GM19324 (cell line): ENCODE measurements around the gene ROCK2.
A peak's percentile ranks its signal among the peaks of the same experiment; 100 is the strongest.

Experiments
- ATAC-seq: cut with Tn5 transposase; IDR thresholded peaks from one replicate; pipeline ENCODE4 v1.9.1; 2021; ENCODE audit warnings: mild to moderate bottlenecking, moderate library complexity; ENCODE audit not compliant: unreplicated experiment, low FRiP score

The ROCK2 gene

DNA sequence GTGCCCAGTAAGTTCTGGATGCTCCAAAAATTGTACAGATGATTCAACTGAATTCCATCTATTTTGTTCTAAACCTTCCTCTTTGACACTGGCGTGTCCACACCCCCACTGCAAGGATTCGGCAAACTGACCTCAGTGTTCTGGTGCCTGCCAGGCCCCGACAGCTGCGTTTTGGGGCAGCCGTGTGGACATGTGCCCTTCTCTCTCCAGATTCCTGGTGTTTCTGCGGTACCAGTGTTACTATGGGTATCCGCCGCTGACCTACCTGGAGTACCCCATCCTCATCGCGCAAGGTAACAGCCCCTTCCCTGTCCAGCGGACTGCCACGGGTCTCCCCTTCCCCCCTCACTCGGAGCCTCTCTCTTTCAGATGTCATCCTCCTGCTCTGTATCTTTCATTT lies 184.2 kb downstream of the ROCK2 start:
- no peak for ATAC-seq

DNA sequence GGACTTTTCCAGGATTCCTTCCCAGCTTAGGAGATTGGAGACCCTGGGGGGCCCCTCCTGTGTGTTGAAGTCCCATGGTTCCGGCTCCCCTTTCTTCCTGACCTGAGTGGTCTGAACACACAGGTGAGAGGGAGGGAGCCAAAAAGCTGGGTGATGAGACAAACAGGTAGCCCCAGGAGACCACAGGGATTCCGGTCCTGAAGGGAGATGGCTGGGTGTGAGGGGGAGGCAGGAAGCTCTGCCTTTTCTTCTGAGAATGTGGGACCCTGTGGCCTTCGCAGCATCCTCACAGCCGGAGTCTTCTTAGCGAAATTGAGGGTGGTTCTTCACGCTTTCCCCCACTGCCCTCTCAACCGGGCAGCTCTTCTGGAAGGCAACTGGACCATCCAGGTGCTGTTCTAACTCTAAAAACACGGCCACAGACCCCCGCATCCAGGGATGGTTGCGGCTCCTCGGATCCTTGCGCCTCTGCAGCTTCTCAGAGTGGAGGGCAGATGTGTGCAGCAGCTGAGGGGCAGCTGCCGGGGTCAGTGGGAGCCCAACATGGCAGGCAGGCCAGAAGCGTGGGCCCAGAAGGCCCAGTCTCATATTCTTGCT lies 184.8 kb downstream of the ROCK2 start:
- ATAC-seq = no peak

DNA sequence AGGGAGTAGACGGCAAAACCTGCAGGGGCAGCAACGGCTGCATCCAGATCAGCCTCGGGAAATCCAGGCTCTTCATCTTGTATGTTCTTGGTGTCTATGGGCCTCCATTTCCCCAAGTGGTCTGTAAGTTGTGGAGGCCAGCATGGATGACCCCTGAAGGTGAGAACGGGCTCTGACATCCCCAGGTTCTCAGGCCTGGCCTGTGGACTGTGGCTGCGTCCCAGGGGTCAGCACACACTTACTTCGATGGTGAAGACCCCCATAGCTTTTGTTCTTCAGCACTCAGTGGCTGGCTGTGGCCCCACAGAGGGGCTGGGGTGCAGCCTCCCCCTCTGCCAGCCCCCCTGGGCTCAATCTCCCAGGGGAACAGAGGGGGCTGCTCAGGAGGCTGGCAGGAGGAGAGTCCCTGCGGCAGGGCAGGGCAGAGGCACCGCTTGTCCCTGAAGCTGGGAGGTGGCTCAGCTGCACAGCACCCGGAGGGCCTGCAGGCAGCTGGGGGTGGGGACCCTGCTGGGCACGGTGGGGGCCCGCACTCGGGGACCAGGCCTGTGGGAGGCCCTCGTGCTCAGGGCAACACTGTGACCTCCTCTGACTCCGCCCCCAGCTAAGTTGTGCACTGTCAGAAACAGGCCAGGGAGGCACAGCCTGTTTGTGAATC lies 185.4 kb downstream of the ROCK2 start:
- no peak for ATAC-seq

DNA sequence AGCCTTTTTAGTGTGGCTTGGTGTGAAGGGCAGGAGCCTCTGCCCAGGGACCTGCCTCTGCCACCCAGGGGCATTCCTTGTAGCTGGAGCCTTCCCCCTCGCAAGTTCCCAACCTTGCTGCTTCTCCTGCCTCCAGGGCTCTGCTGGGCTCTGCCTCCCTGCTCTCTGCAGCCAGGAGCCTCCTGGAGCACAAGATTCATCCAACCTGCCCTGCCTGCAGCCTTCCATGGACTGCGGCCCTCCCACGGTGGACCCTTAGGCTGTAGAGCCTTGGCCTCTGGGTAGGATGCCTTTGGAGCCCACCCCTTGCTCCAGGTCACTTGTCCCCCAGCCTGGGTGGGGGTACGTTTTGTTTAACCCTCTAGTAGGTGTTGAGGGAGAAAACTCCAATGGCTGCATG lies 186.7 kb downstream of the ROCK2 start:
- ATAC-seq = no peak

DNA sequence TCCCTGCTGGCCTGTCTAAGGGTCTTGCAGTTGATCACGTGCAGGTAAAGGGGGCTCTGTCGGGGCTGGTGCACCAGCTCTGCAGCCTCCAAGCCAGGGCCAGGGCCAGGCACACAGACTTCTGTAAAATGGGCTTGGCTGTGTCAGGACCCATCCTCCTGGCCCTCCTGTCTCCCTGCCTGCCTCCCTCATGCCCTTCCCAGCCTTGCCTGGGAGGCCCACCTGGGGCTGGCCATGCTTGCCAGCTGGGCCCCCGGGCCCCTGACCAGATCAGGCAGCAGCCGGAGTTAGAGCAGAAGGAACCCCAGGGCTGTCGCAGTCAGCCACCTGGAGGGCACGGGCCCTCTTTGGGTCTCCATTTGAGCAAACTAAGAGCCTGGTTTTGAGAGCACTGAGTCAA lies 187.1 kb downstream of the ROCK2 start:
- ATAC-seq = no peak

DNA sequence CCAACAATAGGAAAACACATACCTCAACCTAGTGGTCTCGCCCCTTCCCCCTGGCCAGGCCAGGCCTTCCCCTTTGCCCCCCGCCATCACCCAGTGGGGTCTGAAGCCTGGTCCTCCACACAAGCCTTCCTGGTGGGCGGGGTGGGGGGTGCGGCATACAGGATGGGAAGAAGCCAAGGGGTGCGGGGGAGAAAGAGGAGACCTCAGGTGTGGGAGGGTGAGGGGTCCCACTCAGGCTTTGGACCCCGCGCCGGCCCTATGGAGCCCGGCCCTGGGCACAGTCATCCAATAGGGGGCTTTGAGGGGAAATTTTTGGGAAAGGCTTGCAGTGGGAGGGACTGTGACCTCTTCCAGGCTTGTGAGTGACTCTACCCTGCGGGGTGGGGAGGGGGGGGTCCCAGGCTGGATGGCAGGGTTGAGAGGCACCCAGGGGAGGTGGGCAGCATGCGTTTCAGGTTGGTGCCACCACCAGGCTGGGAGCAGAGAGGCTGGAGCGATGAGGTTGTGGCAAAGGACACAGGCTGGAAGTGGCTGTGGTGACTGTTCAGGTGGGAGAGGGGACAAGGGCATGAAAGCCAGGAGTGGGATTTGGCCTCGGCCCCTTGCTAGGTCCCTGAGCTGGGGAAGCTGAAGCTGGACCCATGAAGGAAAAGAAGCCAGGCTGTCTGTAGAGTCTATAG lies 187.9 kb downstream of the ROCK2 start:
- ATAC-seq = no peak

DNA sequence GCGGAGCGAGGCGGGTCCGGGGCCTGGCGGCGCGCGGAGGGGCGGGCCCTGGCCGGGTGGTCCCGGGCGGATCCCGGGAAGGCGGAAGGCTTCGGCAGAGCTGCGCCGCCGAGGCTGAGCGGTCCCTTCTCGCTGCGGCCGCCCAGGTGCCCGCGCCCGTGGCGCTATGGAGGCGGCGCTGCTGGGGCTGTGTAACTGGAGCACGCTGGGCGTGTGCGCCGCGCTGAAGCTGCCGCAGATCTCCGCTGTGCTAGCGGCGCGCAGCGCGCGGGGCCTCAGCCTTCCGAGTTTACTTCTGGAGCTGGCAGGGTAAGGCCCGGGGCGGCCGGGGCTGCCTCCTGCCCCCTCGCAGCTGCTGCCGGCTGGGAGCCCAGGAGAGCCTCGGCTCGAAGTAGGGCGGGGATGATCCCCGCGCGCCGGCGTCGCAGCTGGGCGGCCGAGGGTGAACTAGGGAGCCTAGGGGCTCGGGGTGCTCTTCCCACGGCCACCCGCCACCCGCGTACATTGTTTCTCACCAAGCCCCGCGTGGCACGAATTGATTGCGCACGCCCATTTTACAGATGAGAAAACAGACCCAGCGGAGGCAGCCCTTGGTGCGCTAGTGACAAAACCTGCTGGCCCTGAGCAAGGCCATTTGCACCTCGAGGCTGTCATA lies 188.9 kb downstream of the ROCK2 start, which contains the start of gene SLC66A3:
TSS of gene SLC66A3 (plus strand) at position 87 of the 655 bp plus-strand sequence. CDS start at position 167, 80 bp downstream.
- peak; percentile 84 for ATAC-seq

DNA sequence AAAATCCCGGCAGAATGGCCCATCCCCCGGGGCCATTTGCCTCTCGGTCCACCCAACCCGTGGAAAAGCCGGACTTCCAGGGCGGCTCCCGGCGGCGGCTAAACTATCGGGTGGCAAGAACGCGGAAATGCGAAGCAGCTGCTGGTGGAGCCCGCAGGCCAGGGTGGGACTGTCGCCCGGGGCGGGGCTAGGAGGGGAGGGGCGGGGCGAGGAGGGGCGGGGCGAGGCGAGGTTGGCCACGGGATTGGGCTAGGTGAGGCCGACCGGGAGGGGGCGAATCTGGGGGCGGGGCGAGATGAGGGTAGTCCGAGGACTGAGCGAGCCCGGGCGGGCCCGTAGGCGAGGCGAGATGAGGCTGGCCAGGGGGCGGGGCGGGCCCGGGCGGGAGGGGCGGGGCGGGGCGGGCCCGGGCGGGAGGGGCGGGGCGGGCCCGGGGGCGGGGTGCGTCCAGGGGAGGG lies 189.5 kb downstream of the ROCK2 start:
- peak; percentile 70 for ATAC-seq

DNA sequence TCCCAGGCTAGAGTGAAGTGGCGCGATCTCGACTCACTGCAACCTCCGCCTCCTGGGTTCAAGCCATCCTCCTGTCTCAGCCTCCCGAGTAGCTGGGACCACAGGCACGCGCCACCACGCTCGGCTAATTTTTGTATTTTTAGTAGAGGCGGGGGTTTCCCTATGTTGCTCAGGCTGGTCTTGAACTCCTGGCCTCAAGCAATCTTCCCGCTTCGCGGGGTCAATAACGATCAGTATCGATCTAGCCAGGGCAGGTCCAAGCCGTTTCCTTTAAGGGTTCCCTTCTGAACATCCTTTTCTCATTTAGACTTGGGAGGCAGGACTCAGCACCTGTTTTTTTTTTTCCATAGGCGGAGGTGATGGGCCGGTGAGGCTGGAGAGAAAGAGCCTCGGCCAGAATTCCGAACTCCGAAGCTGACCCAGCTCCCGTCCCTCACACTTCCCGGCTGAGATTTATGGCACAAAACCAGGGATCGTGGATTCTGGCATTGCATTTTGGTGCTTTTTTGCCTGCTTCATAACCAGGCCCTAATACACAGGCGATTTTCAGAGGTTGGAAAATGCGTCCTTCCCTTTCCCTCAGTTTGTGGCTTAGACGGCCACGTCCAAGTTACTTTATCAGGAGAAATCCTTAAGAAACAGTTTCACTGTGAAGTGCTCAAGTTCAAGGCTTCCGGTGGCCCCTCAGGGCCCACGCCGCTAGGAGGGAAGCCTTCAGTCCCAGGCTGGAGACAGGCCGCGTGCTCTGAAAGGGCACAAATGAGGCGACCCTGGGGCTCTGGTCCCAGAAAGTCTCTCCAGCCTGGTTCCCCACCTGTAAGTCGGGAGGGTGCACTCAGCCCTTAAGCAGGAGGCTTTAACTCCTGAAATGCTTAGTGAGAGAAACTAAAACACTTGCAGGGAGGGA lies 190.2 kb downstream of the ROCK2 start:
- ATAC-seq = peak; percentile 16

DNA sequence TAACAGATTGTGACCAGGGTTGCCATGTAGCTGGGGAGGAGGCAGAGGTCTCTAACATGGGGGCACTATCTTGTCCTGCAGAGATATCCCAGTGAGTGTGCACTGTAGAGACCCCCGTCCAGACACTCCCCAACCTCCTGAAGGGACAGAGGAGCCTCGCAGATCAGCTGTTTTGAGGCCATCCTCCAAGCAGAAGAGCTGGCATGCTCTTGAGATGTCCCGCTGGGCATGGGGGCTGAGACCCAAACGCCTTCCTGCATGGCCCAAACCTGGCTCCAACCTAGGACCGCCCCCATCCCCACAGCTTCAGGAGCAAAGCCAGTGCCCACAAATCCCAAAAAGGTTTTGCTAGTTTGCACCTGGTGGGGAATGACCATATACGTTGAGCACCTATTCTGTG lies 191.8 kb downstream of the ROCK2 start:
- no peak for ATAC-seq

DNA sequence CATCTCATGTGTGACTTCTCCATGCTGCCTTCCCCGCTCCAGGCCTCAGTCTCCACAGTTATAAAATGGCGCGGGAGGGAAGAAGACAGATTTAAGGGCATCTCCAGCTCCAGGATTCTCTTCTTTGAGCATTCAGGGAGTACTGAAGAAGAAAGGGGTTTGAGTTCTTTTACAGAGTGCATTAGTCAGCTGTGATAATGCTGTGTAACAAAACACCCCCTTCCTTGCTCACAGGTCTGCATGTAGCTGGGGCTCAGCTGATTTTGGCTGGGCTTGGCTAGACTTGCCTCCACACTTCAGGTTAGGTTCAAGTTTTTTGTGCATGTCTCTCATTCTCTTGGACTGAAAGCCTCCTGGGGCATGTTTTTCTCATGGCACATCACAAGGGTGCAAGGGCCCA lies 197.2 kb downstream of the ROCK2 start:
- ATAC-seq = no peak

DNA sequence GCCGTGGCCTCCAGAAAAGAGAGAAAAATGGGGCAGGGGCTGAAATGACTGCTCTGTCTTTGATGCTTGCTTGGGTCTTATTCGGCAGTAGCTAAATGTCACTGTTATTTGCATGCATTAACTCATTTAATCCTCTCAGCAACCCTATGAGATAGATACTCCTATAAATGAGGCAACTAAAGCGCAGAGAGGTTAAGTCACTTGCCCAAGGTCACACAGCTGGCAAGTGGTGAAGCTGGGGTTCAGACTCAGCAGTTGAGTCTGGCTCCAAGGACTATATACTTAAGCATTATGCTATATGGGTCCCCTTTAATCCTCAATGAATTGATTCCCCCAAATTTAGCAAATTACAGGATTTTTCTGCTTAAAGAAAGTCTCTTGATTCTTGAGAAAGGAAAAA lies 198.4 kb downstream of the ROCK2 start:
- no peak for ATAC-seq

DNA sequence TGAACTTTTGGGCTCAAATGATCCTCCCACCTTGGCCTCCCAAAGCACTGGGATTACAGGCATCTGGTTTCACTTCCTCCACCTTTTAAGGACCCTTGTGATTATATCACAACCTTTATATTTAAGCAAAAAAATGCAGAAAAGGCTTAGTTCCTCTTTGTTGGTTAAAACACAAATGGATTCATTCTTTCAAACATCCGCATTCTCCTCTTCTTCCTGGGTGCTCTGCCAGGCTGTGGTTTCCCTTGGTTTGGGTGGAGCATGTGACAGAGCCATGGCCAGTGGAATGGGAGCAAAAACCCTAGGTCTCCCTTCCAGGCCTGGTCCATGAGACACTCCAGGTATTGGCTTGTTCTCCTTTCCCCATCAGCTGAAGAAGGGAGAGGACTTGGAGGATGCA lies 199.1 kb downstream of the ROCK2 start:
- ATAC-seq = no peak

DNA sequence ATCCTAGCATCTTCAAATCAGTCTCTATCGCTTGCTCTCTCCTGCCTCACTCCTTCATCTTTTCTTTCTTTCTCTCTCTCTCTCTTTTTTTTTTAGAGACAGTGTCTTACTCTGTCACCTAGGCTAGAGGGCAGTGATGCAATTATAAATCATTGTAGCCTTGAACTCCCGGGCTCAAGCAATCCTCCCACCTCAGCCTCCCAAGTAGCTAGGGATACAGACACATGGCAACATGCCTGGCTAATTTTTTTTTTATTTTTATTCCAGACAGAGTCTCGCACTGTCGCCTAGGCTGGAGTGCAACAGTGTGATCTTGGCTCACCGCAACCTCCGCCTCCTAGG lies 199.7 kb downstream of the ROCK2 start:
- ATAC-seq = no peak

DNA sequence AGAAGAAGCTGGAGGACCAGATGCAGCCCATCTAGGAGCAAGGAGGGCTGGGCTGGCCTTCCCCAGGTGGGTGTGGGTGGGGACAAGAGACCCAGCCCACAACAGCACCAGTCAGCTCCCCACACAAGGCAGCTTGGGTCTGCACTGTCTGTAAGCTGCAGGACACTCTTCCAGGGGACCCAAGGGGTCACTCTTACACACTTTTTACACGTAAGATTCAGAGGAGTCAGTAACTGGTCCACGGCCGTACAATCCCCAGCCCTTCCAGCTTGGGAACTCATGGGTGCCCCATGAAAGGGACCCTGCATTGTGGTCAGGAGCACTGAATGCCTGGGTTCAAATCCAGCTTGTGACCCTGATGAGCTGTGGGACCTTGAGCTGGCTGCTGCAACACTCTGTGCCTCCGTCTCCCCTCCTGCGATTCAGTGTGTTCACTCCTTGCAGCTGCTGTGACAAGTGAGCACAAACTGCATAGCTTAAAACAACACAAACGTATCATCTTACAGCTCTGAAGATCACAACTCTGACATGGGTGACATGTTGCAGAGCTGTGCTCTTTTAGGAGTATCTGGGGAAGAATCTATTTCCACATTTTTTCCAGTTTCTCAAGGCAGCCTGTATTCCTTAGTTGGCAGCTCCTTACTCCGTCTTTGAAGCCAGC lies 200.2 kb downstream of the ROCK2 start:
- no peak for ATAC-seq

DNA sequence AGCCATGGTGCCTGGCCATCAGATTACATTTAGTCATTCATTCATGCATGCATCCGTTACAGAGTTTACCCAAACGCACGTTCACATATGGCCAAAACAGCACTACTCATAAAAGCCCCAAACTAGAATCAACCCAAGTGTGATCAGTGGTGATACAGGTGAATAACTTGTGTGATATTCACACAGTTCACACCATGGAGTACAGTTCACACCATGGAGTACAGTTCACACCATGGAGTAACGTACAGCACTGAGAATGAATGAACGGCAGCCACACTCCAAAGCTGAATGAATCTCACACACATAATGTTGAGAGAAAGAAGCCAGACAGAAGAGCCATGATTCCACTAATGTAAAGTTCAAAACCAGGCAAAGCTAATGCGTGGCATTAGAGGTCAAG lies 201.4 kb downstream of the ROCK2 start:
- ATAC-seq = no peak

DNA sequence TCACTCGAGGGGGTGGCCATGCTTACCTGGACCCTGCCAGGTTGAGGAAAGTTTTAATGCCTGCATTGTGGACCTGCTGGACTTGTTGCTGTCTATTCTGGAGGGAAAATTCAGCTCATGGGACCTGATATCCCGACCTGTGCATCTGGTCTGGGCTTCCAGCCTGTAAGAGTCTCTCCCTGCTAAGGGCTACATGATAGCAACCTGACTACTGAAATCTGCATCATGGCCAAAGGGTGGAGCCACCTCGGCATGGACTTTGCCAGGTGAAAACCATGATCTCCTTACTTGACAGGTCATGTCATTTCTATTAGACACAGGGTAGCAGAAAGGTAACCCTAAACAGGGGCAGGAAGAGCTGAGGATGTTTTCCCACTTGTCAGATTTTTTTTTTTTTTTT lies 202.1 kb downstream of the ROCK2 start:
- no peak for ATAC-seq

DNA sequence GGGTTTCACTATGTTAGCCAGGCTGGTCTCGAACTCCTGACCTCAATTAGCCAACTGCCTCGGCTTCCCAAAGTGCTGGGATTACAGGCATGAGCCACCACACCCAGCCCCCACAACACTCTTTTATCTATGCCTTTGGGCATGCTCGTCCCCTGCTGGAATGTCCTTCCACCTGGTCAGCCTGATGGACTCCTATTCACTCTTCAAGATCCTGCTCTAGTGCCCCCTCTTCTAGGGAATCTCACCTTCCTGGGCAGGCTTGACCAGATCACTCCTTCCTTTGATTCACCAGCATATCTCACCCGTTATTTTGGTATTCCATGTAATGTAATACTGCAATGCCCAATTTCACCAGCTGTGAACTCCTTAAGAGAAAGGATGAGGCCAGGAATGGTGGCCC lies 203.1 kb downstream of the ROCK2 start:
- ATAC-seq = no peak

DNA sequence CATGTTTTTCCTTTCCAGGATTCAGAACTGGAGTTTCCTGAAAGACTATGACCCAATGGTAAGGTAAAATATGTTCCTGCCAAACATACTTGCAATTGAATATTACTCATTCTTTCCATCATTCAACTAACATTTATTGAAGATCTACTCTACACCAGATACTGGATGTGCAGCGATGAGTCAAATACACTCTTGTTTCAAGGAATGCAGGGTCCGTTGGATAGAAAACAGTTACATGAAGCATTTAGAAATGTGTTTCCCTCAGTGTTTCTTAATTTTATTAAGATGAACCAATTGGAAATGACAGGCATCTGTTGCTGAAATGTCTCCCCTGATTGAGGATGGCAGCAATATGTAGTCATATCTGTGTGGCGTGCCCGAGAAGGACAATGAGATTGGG lies 203.9 kb downstream of the ROCK2 start:
- ATAC-seq = no peak

DNA sequence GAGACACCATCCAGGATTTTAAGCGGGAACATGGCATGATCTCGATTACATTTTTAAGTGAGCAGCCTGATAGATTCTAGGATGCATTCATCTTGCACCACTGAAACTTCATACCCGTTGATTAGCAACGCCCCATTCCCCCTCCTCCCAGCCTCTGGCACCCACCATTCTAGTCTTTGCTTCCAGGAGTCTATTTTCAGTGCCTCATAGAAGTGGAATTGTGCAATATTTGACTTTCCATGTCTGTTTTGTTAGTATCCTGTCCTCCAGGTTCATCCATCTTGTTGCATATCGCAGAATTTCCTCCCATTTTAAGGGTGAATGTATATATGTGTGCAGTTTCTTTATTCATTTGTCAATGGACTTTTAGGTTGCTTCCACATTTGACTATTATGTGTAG lies 210.1 kb downstream of the ROCK2 start:
- ATAC-seq = no peak
